ENCODE measurements around the gene C19orf12.

The C19orf12 gene

GRCh38 chr19:29668746-29669609 lies 46.1 kb downstream of the C19orf12 start:
- H2AK5ac ChIP-seq (ENCODE audit: low read depth, low read length) = peak overlapping the region; percentile 1
- no CpG with 5 or more reads among the region's 13 CpGs for WGBS, 2 donors (ENCODE audit: extremely low coverage in 2 of 2, insufficient read length in 2 of 2, insufficient replicate concordance in 1 of 2)
- H3K27ac ChIP-seq (replicated peaks; ENCODE audit: low read length) = no peak overlapping the region
- H3K14ac ChIP-seq (ENCODE audit: low read length) = no peak overlapping the region
- H2BK15ac ChIP-seq (ENCODE audit: low read length) = no peak overlapping the region
- H2BK5ac ChIP-seq (ENCODE audit: low read length) = no peak overlapping the region
- H2BK12ac ChIP-seq (ENCODE audit: low read length) = no peak overlapping the region
- DNase-seq (ENCODE audit: low spot score) = no peak
- no peak overlapping the region for H3K23ac ChIP-seq (ENCODE audit: low read depth, low read length, poor library complexity)
- H3K27me3 ChIP-seq (ENCODE audit: control insufficient read depth in 3 of 3, insufficient read depth in 3 of 3, low read depth in 1 of 3, low read length in 3 of 3) = peaks cover 2 to 24% (median 9%) of the 10 kb centered on the region in 3 experiments
- peaks cover 12 to 13% of the 10 kb centered on the region in 2 donors for H3K4me1 ChIP-seq (ENCODE audit: control insufficient read depth in 2 of 2, insufficient read depth in 1 of 2, low read depth in 1 of 2, low read length in 2 of 2)
- H4K91ac ChIP-seq (ENCODE audit: low read depth, low read length, poor library complexity) = no peak overlapping the region
- peaks cover 0 to 2% of the 10 kb centered on the region in 2 donors for H3K36me3 ChIP-seq (replicated peaks in 1 of 2; ENCODE audit: control insufficient read depth in 2 of 2, insufficient read depth in 2 of 2, low read length in 2 of 2)
- H3K4ac ChIP-seq (ENCODE audit: low read length) = no peak overlapping the region
- H3K9ac ChIP-seq (ENCODE audit: low read depth, low read length, poor library complexity) = no peak overlapping the region
- no peak overlapping the region for H2AFZ ChIP-seq (ENCODE audit: low read length)
- no peak overlapping the region for H4K8ac ChIP-seq (ENCODE audit: low read depth, low read length)
- no peaks in the 10 kb centered on the region for H3K79me1 ChIP-seq (ENCODE audit: low read depth, low read length)
- H3K18ac ChIP-seq (ENCODE audit: low read length) = peak overlapping the region; percentile 15
- H3K4me3 ChIP-seq (ENCODE audit: low read length in 2 of 2) = no peak overlapping the region
- H3K9me3 ChIP-seq (replicated peaks in 1 of 2; ENCODE audit: control insufficient read depth in 2 of 2, insufficient read depth in 1 of 2, low read depth in 1 of 2, low read length in 2 of 2) = no peaks in the 10 kb centered on the region
- H2BK120ac ChIP-seq (ENCODE audit: low read depth, low read length) = no peak overlapping the region
- H3K4me2 ChIP-seq (ENCODE audit: insufficient read depth, low read length, poor library complexity, severe bottlenecking) = no peak overlapping the region

- no peak overlapping the region for H2BK12ac ChIP-seq (ENCODE audit: low read length)
- no CpG with 5 or more reads among the region's 7 CpGs for WGBS, 2 donors (ENCODE audit: extremely low coverage in 2 of 2, insufficient read length in 2 of 2, insufficient replicate concordance in 1 of 2)
- peaks cover 12 to 13% of the 10 kb centered on the region in 2 donors for H3K4me1 ChIP-seq (ENCODE audit: control insufficient read depth in 2 of 2, insufficient read depth in 1 of 2, low read depth in 1 of 2, low read length in 2 of 2)
- H3K9ac ChIP-seq (ENCODE audit: low read depth, low read length, poor library complexity) = no peak overlapping the region
- H2BK120ac ChIP-seq (ENCODE audit: low read depth, low read length) = no peak overlapping the region
- no peak overlapping the region for H3K4ac ChIP-seq (ENCODE audit: low read length)
- H2BK5ac ChIP-seq (ENCODE audit: low read length) = no peak overlapping the region
- peak overlapping the region; percentile 40 for H3K14ac ChIP-seq (ENCODE audit: low read length)
- no peaks in the 10 kb centered on the region for H3K36me3 ChIP-seq (replicated peaks in 1 of 2; ENCODE audit: control insufficient read depth in 2 of 2, insufficient read depth in 2 of 2, low read length in 2 of 2)
- no peak overlapping the region for H3K4me3 ChIP-seq (ENCODE audit: low read length in 2 of 2)
- H4K8ac ChIP-seq (ENCODE audit: low read depth, low read length) = no peak overlapping the region
- H3K27me3 ChIP-seq (ENCODE audit: control insufficient read depth in 3 of 3, insufficient read depth in 3 of 3, low read depth in 1 of 3, low read length in 3 of 3) = peaks cover 2 to 25% (median 19%) of the 10 kb centered on the region in 3 experiments
- no peak overlapping the region for H3K27ac ChIP-seq (replicated peaks; ENCODE audit: low read length)
- no peaks in the 10 kb centered on the region for H3K9me3 ChIP-seq (replicated peaks in 1 of 2; ENCODE audit: control insufficient read depth in 2 of 2, insufficient read depth in 1 of 2, low read depth in 1 of 2, low read length in 2 of 2)
- no peak overlapping the region for H3K23ac ChIP-seq (ENCODE audit: low read depth, low read length, poor library complexity)
- H3K79me1 ChIP-seq (ENCODE audit: low read depth, low read length) = no peaks in the 10 kb centered on the region
- no peak overlapping the region for H3K4me2 ChIP-seq (ENCODE audit: insufficient read depth, low read length, poor library complexity, severe bottlenecking)
- peak overlapping the region; percentile 72 for H2AK5ac ChIP-seq (ENCODE audit: low read depth, low read length)
- no peak overlapping the region for H3K18ac ChIP-seq (ENCODE audit: low read length)
- no peak overlapping the region for H2AFZ ChIP-seq (ENCODE audit: low read length)
- no peak for DNase-seq (ENCODE audit: low spot score)
- H2BK15ac ChIP-seq (ENCODE audit: low read length) = no peak overlapping the region
- H4K91ac ChIP-seq (ENCODE audit: low read depth, low read length, poor library complexity) = no peak overlapping the region
Observed at GRCh38 chr19:29667901-29668341, 47.1 kb downstream of the C19orf12 start.

DNA sequence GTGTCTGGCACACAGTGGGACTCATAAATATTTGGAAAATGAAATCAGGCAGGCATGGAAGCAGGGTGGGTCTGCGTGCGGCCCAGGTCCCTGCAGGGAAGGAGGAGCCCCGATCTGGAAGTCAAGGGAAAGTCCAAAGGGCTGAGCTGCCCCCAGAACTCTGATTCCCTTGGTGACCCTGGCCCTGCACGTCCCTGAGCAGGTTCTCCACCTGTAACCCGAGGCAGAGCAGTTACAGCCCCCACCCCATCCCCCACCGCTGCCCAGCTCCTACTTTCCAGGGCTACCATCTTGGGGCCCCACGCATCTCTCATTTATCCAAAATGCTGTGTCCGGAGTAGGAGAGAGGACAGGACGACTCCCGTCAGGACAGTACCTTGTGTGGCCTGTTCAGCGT lies 47.7 kb downstream of the C19orf12 start:
- H3K27me3 ChIP-seq (ENCODE audit: control insufficient read depth in 3 of 3, insufficient read depth in 3 of 3, low read depth in 1 of 3, low read length in 3 of 3) = peaks cover 2 to 25% (median 25%) of the 10 kb centered on the region in 3 experiments
- H3K27ac ChIP-seq (replicated peaks; ENCODE audit: low read length) = no peak overlapping the region
- WGBS, 2 donors (ENCODE audit: extremely low coverage in 2 of 2, insufficient read length in 2 of 2, insufficient replicate concordance in 1 of 2) = no CpG with 5 or more reads among the region's 11 CpGs
- peaks cover 12 to 13% of the 10 kb centered on the region in 2 donors for H3K4me1 ChIP-seq (ENCODE audit: control insufficient read depth in 2 of 2, insufficient read depth in 1 of 2, low read depth in 1 of 2, low read length in 2 of 2)
- H2BK5ac ChIP-seq (ENCODE audit: low read length) = no peak overlapping the region
- H4K91ac ChIP-seq (ENCODE audit: low read depth, low read length, poor library complexity) = no peak overlapping the region
- no peak overlapping the region for H4K8ac ChIP-seq (ENCODE audit: low read depth, low read length)
- H3K4me3 ChIP-seq (ENCODE audit: low read length in 2 of 2) = no peak overlapping the region
- no peak overlapping the region for H3K14ac ChIP-seq (ENCODE audit: low read length)
- DNase-seq (ENCODE audit: low spot score) = no peak
- no peak overlapping the region for H3K4ac ChIP-seq (ENCODE audit: low read length)
- no peaks in the 10 kb centered on the region for H3K79me1 ChIP-seq (ENCODE audit: low read depth, low read length)
- H2BK120ac ChIP-seq (ENCODE audit: low read depth, low read length) = no peak overlapping the region
- no peak overlapping the region for H3K18ac ChIP-seq (ENCODE audit: low read length)
- no peak overlapping the region for H3K9ac ChIP-seq (ENCODE audit: low read depth, low read length, poor library complexity)
- no peak overlapping the region for H2BK12ac ChIP-seq (ENCODE audit: low read length)
- no peaks in the 10 kb centered on the region for H3K9me3 ChIP-seq (replicated peaks in 1 of 2; ENCODE audit: control insufficient read depth in 2 of 2, insufficient read depth in 1 of 2, low read depth in 1 of 2, low read length in 2 of 2)
- H2AFZ ChIP-seq (ENCODE audit: low read length) = peak overlapping the region; percentile 98
- H3K23ac ChIP-seq (ENCODE audit: low read depth, low read length, poor library complexity) = no peak overlapping the region
- no peaks in the 10 kb centered on the region for H3K36me3 ChIP-seq (replicated peaks in 1 of 2; ENCODE audit: control insufficient read depth in 2 of 2, insufficient read depth in 2 of 2, low read length in 2 of 2)
- no peak overlapping the region for H2AK5ac ChIP-seq (ENCODE audit: low read depth, low read length)
- no peak overlapping the region for H2BK15ac ChIP-seq (ENCODE audit: low read length)
- no peak overlapping the region for H3K4me2 ChIP-seq (ENCODE audit: insufficient read depth, low read length, poor library complexity, severe bottlenecking)

DNA sequence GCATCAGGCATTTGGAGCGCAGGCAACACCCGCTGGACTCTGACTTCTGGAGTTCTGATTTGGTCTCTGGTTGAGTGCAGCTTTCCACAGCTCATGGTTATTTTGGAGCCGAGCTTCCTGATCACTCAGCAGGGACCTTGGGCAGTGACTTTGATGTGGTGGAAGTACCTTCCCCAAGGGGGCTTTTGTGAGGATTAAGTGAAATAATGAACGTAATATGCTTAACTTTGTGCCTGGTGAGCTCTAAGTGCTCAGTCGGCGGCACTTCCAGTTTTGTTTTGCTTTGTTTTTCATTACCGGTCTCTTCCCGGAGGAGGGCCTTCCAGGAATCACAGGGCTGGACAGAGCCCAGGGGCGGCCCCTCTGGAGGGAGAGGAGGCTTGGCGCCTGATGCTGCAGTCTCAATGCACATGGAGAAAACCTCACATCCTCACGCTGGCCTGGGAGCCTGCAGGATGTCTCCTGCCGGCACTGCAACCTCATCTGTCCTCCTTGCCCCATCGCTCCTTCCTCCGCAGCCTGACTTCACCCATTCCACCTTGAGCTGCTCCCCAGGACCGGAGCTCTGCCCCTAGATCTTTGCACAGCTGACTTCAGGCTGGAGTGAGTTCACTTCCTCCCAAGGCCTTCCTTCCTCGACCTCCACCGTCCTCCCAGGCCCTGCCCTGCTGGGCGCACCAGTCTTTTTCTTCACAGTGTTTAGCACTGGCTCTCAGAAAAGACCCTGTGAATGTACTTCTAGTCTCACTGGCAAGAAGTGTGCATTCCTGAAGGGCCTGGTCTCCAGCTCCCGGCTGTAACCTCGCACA lies 48.3 kb downstream of the C19orf12 start:
- peak overlapping the region; percentile 98 for H2AFZ ChIP-seq (ENCODE audit: low read length)
- peak overlapping the region; percentile 17 to 63 for H3K4me3 ChIP-seq (ENCODE audit: low read length in 2 of 2)
- H3K79me1 ChIP-seq (ENCODE audit: low read depth, low read length) = no peaks in the 10 kb centered on the region
- H3K9ac ChIP-seq (ENCODE audit: low read depth, low read length, poor library complexity) = peak overlapping the region; percentile 38
- H2AK5ac ChIP-seq (ENCODE audit: low read depth, low read length) = no peak overlapping the region
- H2BK15ac ChIP-seq (ENCODE audit: low read length) = no peak overlapping the region
- no peak overlapping the region for H3K18ac ChIP-seq (ENCODE audit: low read length)
- no CpG with 5 or more reads among the region's 20 CpGs for WGBS, 2 donors (ENCODE audit: extremely low coverage in 2 of 2, insufficient read length in 2 of 2, insufficient replicate concordance in 1 of 2)
- peaks cover 2 to 30% (median 25%) of the 10 kb centered on the region in 3 experiments for H3K27me3 ChIP-seq (ENCODE audit: control insufficient read depth in 3 of 3, insufficient read depth in 3 of 3, low read depth in 1 of 3, low read length in 3 of 3)
- no peaks in the 10 kb centered on the region for H3K9me3 ChIP-seq (replicated peaks in 1 of 2; ENCODE audit: control insufficient read depth in 2 of 2, insufficient read depth in 1 of 2, low read depth in 1 of 2, low read length in 2 of 2)
- H3K36me3 ChIP-seq (replicated peaks in 1 of 2; ENCODE audit: control insufficient read depth in 2 of 2, insufficient read depth in 2 of 2, low read length in 2 of 2) = no peaks in the 10 kb centered on the region
- peak overlapping the region; percentile 56 for H3K23ac ChIP-seq (ENCODE audit: low read depth, low read length, poor library complexity)
- H3K4me2 ChIP-seq (ENCODE audit: insufficient read depth, low read length, poor library complexity, severe bottlenecking) = peak overlapping the region; percentile 96
- peak; percentile 29 for DNase-seq (ENCODE audit: low spot score)
- no peak overlapping the region for H2BK12ac ChIP-seq (ENCODE audit: low read length)
- H4K8ac ChIP-seq (ENCODE audit: low read depth, low read length) = no peak overlapping the region
- H3K27ac ChIP-seq (replicated peaks; ENCODE audit: low read length) = no peak overlapping the region
- no peak overlapping the region for H3K14ac ChIP-seq (ENCODE audit: low read length)
- no peak overlapping the region for H2BK5ac ChIP-seq (ENCODE audit: low read length)
- H2BK120ac ChIP-seq (ENCODE audit: low read depth, low read length) = no peak overlapping the region
- no peak overlapping the region for H3K4ac ChIP-seq (ENCODE audit: low read length)
- peaks cover 12% of the 10 kb centered on the region in 2 donors for H3K4me1 ChIP-seq (ENCODE audit: control insufficient read depth in 2 of 2, insufficient read depth in 1 of 2, low read depth in 1 of 2, low read length in 2 of 2)
- no peak overlapping the region for H4K91ac ChIP-seq (ENCODE audit: low read depth, low read length, poor library complexity)

Data from neuronal stem cell (in vitro differentiated cells).